GM23338 (cell line): ENCODE results near the gene FIP1L1.

ENCODE experiments used
- CREB1 ChIP-seq: fragments of 250-450 bp; sonication (Bioruptor Pico); IDR thresholded peaks from 2 replicates; pipeline ENCODE4 v1.5.0; 2020; ENCODE audit warnings: low read depth, mild to moderate bottlenecking, moderate library complexity
- EZH2 ChIP-seq: fragments of 200-600 bp; sonication (generic); IDR thresholded peaks from one replicate; pipeline ENCODE4 v1.8.0; 2017; ENCODE audit warnings: antibody characterized with exemption, mild to moderate bottlenecking, low read depth; ENCODE audit not compliant: unreplicated experiment
- EZH2phosphoT487 ChIP-seq: fragments of 200-600 bp; sonication (generic); IDR thresholded peaks from one replicate; pipeline ENCODE4 v1.8.1; 2018; ENCODE audit warnings: antibody characterized with exemption; ENCODE audit not compliant: unreplicated experiment
- TF ChIP-seq, protein P1 (sequence below), 2 experiments: fragments of 200-600 bp in 1 of 2; sonication (generic) in 1 of 2; conservative IDR thresholded peaks; 2 replicates each; pipeline versions ENCODE4 v1.5.1 to v1.6.1; 2016 to 2017; ENCODE audit warnings: antibody characterized with exemption in 2 of 2, low read depth in 2 of 2, mild to moderate bottlenecking in 2 of 2, moderate library complexity in 1 of 2
- TF ChIP-seq, protein P2 (sequence below): IDR thresholded peaks from one replicate; pipeline ENCODE4 v1.6.1; 2018; ENCODE audit warnings: antibody characterized with exemption; ENCODE audit not compliant: unreplicated experiment

- TF ChIP-seq, protein P1, sequence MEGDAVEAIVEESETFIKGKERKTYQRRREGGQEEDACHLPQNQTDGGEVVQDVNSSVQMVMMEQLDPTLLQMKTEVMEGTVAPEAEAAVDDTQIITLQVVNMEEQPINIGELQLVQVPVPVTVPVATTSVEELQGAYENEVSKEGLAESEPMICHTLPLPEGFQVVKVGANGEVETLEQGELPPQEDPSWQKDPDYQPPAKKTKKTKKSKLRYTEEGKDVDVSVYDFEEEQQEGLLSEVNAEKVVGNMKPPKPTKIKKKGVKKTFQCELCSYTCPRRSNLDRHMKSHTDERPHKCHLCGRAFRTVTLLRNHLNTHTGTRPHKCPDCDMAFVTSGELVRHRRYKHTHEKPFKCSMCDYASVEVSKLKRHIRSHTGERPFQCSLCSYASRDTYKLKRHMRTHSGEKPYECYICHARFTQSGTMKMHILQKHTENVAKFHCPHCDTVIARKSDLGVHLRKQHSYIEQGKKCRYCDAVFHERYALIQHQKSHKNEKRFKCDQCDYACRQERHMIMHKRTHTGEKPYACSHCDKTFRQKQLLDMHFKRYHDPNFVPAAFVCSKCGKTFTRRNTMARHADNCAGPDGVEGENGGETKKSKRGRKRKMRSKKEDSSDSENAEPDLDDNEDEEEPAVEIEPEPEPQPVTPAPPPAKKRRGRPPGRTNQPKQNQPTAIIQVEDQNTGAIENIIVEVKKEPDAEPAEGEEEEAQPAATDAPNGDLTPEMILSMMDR (conservative IDR thresholded peaks at IDR 0.05; ENCODE audit: low read depth in 2 of 2) = peak; percentile 16 to 51; a peak in 2 of 4 replicates
- TF ChIP-seq, protein P2, sequence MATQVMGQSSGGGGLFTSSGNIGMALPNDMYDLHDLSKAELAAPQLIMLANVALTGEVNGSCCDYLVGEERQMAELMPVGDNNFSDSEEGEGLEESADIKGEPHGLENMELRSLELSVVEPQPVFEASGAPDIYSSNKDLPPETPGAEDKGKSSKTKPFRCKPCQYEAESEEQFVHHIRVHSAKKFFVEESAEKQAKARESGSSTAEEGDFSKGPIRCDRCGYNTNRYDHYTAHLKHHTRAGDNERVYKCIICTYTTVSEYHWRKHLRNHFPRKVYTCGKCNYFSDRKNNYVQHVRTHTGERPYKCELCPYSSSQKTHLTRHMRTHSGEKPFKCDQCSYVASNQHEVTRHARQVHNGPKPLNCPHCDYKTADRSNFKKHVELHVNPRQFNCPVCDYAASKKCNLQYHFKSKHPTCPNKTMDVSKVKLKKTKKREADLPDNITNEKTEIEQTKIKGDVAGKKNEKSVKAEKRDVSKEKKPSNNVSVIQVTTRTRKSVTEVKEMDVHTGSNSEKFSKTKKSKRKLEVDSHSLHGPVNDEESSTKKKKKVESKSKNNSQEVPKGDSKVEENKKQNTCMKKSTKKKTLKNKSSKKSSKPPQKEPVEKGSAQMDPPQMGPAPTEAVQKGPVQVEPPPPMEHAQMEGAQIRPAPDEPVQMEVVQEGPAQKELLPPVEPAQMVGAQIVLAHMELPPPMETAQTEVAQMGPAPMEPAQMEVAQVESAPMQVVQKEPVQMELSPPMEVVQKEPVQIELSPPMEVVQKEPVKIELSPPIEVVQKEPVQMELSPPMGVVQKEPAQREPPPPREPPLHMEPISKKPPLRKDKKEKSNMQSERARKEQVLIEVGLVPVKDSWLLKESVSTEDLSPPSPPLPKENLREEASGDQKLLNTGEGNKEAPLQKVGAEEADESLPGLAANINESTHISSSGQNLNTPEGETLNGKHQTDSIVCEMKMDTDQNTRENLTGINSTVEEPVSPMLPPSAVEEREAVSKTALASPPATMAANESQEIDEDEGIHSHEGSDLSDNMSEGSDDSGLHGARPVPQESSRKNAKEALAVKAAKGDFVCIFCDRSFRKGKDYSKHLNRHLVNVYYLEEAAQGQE = no peak
- TF ChIP-seq EZH2phosphoT487 (no peak), EZH2 (no peak), CREB1 (CRISPR knock-in tag) (no peak)
These were observed 128.5 kb downstream of the FIP1L1 start for GRCh38 chr4:53505947-53506346.
